SK-N-SH treated with all-trans-retinoic acid at 6 μM for 48 hours (cell line): ENCODE measurements around the gene LMCD1.

Source experiments
- ATAC-seq: fragments of 200-7000 bp; cut with Tn5 transposase; 3 replicates; pipeline ENCODE4 v1.9.1; 2020; ENCODE audit warnings: mild to moderate bottlenecking, moderate library complexity
- ARNTL ChIP-seq: fragments of 450-650 bp; formaldehyde crosslinking; IDR thresholded peaks from 2 replicates; pipeline ENCODE4 v1.5.0; 2020; ENCODE audit warnings: low read depth, mild to moderate bottlenecking, moderate library complexity, borderline replicate concordance
- CSDC2 ChIP-seq: fragments of 250-450 bp; sonication (Bioruptor Pico); IDR thresholded peaks from 2 replicates; pipeline ENCODE4 v1.5.0; 2020; ENCODE audit warnings: mild to moderate bottlenecking, moderate library complexity
- CSRNP3 ChIP-seq: fragments of 250-450 bp; sonication (Bioruptor Pico); IDR thresholded peaks from 2 replicates; pipeline ENCODE4 v1.5.1; 2021; ENCODE audit warnings: mild to moderate bottlenecking, moderate library complexity
- ESRRG ChIP-seq: fragments of 250-450 bp; sonication (Bioruptor Pico); IDR thresholded peaks from 2 replicates; pipeline ENCODE4 v1.6.1; 2021; ENCODE audit warnings: mild to moderate bottlenecking
- GLIS3 ChIP-seq: fragments of 250-450 bp; sonication (Bioruptor Pico); IDR thresholded peaks from 2 replicates; pipeline ENCODE4 v1.5.0; 2020; ENCODE audit warnings: mild to moderate bottlenecking, moderate library complexity
- OSR1 ChIP-seq: fragments of 250-450 bp; sonication (Bioruptor Pico); IDR thresholded peaks from 2 replicates; pipeline ENCODE4 v1.8.0; 2022; ENCODE audit warnings: moderate library complexity, mild to moderate bottlenecking, inconsistent platforms
- PATZ1 ChIP-seq: fragments of 250-450 bp; sonication (Bioruptor Pico); IDR thresholded peaks from 2 replicates; pipeline ENCODE4 v1.8.0; 2020; ENCODE audit warnings: mild to moderate bottlenecking, moderate library complexity, borderline replicate concordance
- POU6F1 ChIP-seq: fragments of 250-450 bp; sonication (Bioruptor Pico); IDR thresholded peaks from 2 replicates; pipeline ENCODE4 v1.8.0; 2021; ENCODE audit warnings: low read depth, mild to moderate bottlenecking, moderate library complexity, borderline replicate concordance
- PPARA ChIP-seq: fragments of 250-450 bp; sonication (Bioruptor Pico); IDR thresholded peaks from 2 replicates; pipeline ENCODE4 v1.5.0; 2020; ENCODE audit warnings: mild to moderate bottlenecking, borderline replicate concordance
- RARB ChIP-seq: fragments of 250-450 bp; sonication (Bioruptor Pico); IDR thresholded peaks from 2 replicates; pipeline ENCODE4 v1.8.0; 2021; ENCODE audit warnings: mild to moderate bottlenecking, moderate library complexity
- SNAI2 ChIP-seq: fragments of 250-450 bp; sonication (Bioruptor Pico); IDR thresholded peaks from 2 replicates; pipeline ENCODE4 v1.5.0; 2020; ENCODE audit warnings: mild to moderate bottlenecking, moderate library complexity
- TCF4 ChIP-seq: fragments of 250-450 bp; sonication (Bioruptor Pico); IDR thresholded peaks from 2 replicates; pipeline ENCODE4 v1.8.0; 2021; ENCODE audit warnings: mild to moderate bottlenecking, moderate library complexity, borderline replicate concordance
- ZFP3 ChIP-seq: fragments of 250-450 bp; sonication (Bioruptor Pico); IDR thresholded peaks from 2 replicates; pipeline ENCODE4 v1.5.0; 2020; ENCODE audit warnings: mild to moderate bottlenecking, moderate library complexity
- ZFP30 ChIP-seq: fragments of 450-650 bp; formaldehyde crosslinking; IDR thresholded peaks from 2 replicates; pipeline ENCODE4 v1.5.0; 2022; ENCODE audit warnings: mild to moderate bottlenecking, moderate library complexity
- ZNF565 ChIP-seq: fragments of 450-650 bp; formaldehyde crosslinking; conservative IDR thresholded peaks from 2 replicates; pipeline ENCODE4 v1.5.0; 2020; ENCODE audit warnings: low read depth, mild to moderate bottlenecking, moderate library complexity
- ZNF70 ChIP-seq: fragments of 450-650 bp; formaldehyde crosslinking; IDR thresholded peaks from 2 replicates; pipeline ENCODE4 v1.5.0; 2020; ENCODE audit warnings: mild to moderate bottlenecking, moderate library complexity
- ZNF8 ChIP-seq: fragments of 450-650 bp; formaldehyde crosslinking; IDR thresholded peaks from 2 replicates; pipeline ENCODE4 v1.5.0; 2020; ENCODE audit warnings: mild to moderate bottlenecking, moderate library complexity
- TF ChIP-seq, protein P1 (sequence below): fragments of 250-450 bp; sonication (Bioruptor Pico); IDR thresholded peaks from 2 replicates; pipeline ENCODE4 v1.5.1; 2020; ENCODE audit warnings: low read depth, mild to moderate bottlenecking, moderate library complexity

Gene LMCD1

DNA sequence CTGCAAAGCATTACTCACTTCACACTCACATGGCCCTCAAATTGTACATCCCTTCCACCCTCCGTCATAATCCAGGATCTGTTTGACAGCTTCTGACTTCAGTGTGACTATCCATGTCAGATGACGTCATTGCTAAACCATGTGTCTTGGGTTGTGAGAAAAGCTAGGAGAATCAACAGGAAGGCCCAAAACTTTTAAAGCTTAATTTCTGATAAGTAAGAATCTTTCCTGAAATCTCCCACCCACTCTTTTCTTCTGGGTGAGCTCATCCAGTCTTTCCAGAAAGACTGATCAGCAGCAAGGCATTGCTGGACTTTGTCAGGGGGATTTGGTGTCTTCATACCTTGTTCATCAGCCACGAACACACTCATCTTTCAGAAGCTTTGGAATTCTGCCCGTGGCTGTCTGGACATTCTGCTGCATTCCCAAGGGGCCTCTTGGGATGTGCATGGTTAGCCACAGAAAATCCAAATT lies 11.5 kb upstream of the LMCD1 start (continued):
- TF ChIP-seq POU6F1 (CRISPR knock-in tag), result no peak
- TF ChIP-seq ARNTL (CRISPR knock-in tag), result no peak
- no peak for TF ChIP-seq ZNF565 (CRISPR knock-in tag)
- TF ChIP-seq ZNF8, result no peak
- TF ChIP-seq PPARA (CRISPR knock-in tag), result no peak
- no peak for TF ChIP-seq ZNF70 (CRISPR knock-in tag)
- no peak for TF ChIP-seq RARB (CRISPR knock-in tag)
- no peak for TF ChIP-seq ESRRG (CRISPR knock-in tag)
- TF ChIP-seq GLIS3 (CRISPR knock-in tag), result no peak
- 0 out of 2 replicates have a peak, but pooled peaks have one; percentile 17 for TF ChIP-seq ZFP30
- TF ChIP-seq, all 23 proteins: peak for 9

- TF ChIP-seq ESRRG (CRISPR knock-in tag), result no peak
- no peak for TF ChIP-seq SNAI2 (CRISPR knock-in tag)
- no peak for ATAC-seq
Measured at GRCh38 chr3:8491271-8492144, 10.1 kb upstream of the LMCD1 start.

DNA sequence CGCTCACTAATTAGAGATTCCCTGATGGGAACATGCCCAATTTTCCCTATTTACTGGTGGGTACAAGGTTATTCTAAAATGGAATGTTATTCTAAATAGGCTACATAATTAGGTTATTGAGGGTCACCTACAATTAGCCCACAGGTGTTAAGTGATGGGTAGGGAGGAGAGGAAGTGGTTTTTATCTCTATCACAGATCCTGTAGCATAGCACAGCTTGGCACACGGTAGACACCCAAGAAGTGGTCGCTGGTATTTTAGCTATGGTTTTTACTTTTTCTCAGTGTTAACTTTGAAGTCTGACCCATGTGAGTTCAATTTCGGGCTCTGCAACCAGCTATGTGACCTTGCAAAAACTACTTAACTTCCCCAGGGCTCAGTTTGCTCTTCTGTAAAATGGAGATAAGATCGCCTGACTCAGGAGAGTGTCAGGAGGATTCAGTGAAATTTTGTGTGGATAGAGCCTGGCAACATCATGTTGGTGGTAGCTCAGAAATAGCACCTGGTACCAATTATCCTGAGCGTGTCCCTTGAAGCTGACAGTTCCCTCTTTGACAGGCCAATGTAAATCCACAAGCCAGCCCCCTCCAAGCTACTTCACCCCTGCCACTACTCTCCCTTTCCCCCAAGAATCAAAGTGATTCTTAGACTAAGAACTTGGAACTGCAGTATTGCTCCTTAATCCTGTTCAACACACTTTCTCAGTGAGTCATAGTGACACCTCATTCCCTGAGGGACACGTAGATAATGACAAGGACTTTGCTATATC lies 8.7 kb upstream of the LMCD1 start:
- TF ChIP-seq CSRNP3 (CRISPR knock-in tag), result no peak
- no peak for TF ChIP-seq POU6F1 (CRISPR knock-in tag)
- no peak for TF ChIP-seq PATZ1 (CRISPR knock-in tag)
- TF ChIP-seq TCF4, result peak; percentile 37; the same call in 1 of the 2 replicates

DNA sequence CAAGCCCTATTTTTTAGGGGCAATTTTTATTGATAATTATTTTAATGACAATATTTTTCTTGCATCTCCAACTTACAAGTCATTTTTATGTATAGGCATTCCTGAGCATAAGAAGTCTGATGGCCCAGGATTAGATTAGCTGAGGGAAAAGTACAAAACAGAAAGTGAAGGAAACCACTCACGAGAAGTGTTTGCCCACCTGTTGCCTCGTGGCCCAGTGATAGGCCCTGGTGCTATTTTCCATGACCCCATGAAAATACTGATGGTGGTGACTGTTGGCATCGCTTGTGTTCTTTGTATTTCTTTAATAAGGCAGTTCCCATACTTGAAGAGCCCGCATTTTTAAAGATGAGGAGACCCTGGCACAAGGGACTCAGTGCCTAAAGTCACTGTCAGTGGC lies 7.9 kb upstream of the LMCD1 start:
- no peak for ATAC-seq
- TF ChIP-seq CSRNP3 (CRISPR knock-in tag) (no peak), ARNTL (CRISPR knock-in tag) (no peak), PPARA (CRISPR knock-in tag) (no peak), ZFP3 (CRISPR knock-in tag) (no peak), TCF4 (no peak), ESRRG (CRISPR knock-in tag) (no peak), OSR1 (CRISPR knock-in tag) (no peak), RARB (CRISPR knock-in tag) (no peak), PATZ1 (CRISPR knock-in tag) (no peak), ZFP30 (no peak), CSDC2 (no peak)
- TF ChIP-seq, protein P1, sequence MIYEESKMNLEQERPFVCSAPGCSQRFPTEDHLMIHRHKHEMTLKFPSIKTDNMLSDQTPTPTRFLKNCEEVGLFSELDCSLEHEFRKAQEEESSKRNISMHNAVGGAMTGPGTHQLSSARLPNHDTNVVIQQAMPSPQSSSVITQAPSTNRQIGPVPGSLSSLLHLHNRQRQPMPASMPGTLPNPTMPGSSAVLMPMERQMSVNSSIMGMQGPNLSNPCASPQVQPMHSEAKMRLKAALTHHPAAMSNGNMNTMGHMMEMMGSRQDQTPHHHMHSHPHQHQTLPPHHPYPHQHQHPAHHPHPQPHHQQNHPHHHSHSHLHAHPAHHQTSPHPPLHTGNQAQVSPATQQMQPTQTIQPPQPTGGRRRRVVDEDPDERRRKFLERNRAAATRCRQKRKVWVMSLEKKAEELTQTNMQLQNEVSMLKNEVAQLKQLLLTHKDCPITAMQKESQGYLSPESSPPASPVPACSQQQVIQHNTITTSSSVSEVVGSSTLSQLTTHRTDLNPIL (CRISPR knock-in tag), result no peak
- TF ChIP-seq, all 23 proteins: peak for 0

More for the DNA sequence above, 8.7 kb upstream of the LMCD1 start:
- peak; percentile 46 for ATAC-seq
